ENCODE data around the gene NME8.
"Not testable (repeated sequence)": the region's sequence is repeated elsewhere in the genome, so short reads cannot be mapped to it uniquely, and the experiment has no call there.

NME8 gene, protein sequence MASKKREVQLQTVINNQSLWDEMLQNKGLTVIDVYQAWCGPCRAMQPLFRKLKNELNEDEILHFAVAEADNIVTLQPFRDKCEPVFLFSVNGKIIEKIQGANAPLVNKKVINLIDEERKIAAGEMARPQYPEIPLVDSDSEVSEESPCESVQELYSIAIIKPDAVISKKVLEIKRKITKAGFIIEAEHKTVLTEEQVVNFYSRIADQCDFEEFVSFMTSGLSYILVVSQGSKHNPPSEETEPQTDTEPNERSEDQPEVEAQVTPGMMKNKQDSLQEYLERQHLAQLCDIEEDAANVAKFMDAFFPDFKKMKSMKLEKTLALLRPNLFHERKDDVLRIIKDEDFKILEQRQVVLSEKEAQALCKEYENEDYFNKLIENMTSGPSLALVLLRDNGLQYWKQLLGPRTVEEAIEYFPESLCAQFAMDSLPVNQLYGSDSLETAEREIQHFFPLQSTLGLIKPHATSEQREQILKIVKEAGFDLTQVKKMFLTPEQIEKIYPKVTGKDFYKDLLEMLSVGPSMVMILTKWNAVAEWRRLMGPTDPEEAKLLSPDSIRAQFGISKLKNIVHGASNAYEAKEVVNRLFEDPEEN

GRCh38 chr7:37848297-37848696, at the start of gene NME8:
NME8 (plus strand) TSS chr7:37848597; CDS start chr7:37850267, 1,670 bp downstream.
- no peak for DNase-seq

DNA sequence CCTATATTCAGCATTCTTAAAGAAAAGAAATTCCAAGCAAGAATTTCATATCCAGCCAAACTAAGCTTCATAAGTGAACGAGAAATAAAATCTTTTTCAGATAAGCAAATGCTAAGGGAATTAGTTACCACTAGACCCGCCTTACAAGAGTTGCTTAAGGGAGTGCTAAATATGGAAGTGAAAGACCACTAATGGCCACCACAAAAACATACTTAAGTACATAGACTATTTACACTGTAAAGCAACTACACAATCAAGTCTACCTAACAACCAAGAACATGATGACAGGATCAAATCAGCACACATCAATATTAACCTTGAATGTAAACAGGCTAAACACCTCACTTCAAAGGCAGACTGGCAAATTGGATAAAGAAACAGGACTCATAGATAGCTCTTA, 42.2 kb upstream of the NME8 start:
- DNase-seq = no peak

DNA sequence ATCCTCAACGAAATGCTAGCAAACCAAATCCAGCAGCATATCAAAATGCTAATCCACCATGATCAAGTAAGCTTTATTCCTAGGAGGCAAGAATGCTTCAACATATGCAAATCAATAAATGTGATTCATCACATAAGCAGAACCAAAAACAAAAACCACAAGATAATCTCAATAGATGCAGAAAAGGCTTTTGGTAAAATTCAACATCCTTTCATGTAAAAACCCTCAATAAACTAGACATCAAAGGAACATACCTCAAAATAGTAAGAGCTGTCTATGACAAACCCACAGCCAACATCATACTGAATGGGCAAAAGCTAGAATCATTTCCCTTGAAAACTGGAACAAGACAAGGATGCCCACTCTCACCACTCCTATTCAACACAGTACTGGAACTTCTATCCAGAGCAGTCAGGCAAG, 36.2 kb upstream of the NME8 start:
- not testable (repeated sequence) for DNase-seq

DNA sequence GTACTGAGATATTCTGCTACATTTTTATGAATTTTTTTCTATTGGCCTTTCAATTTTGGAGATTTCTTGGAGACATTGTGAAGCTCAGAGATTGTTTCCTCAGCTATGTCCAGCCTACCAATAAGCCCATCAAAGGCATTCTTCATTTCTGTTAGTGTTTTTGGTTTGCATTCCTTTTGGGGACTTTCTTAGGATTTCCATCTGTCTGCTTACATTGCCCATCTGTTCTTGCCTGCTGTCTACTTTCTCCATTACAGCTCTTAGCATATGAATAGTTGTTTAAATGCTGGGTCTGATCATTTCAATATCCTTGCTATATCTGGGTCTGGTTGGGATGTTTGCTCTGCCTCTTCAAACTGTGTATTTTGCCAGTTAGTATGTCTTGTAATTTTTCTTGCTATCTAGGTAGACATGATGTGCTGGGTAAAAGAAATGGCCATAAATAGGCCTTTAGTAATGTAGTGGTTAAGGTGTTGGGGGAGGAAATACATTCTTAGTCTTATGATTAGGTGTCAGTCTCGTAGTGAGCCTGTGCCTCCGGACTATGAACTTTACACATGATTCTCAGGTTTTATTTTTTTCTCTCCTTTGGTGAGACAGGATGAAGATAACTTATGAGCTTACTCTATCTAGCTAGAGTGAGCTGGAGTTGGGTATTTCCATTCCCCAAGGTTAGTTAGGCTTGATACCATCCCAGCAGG, 32.6 kb upstream of the NME8 start:
- no peak for DNase-seq

DNA sequence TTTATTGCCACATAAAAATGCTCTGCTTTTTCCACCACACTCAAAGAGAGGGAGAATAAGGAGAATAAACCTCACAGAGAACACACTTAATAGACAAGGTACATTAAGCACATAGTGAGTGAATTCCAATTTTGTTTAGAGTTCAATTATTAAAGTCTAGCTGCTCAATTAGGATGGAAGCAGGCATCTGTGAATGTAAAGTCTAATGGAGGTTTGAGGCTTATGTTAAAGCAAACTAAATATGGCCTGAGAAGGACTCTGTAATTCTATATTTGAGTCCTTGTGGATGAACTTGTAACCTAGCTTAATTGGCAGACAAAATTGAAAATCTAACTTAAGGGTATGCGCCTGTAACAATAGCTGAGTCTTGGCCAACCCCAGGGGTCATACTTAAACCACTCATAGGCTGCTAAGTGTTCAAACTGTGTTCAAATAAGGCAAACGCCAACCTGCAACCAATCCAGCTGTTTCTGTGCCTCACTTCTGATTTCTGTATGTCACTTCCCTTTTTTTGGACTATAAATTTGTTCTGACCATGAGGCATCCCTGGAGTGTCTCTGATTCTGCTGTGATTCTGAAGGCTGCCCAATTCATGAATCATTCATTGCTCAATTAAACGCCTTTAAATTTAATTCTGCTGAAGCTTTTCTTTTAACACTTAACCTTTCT, 31.3 kb upstream of the NME8 start:
- no peak for DNase-seq

DNA sequence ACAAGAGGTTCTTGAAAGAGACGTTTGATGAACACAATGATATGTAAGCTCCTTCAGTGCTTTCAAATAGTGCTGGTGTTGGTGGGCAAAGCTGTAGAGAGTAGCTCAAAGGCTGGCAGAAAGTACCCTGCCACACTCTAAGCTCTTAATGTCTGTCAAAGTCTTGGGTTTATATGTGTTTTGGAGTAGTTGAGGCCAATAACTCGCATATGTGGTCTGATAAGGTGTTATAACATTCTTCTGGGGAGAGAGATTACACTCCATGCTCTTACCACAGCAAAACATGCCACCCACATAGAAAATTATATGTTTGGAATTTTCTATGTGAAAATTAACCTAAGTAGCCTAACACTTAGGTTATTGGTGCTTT, 30.8 kb upstream of the NME8 start:
- DNase-seq = no peak

DNA sequence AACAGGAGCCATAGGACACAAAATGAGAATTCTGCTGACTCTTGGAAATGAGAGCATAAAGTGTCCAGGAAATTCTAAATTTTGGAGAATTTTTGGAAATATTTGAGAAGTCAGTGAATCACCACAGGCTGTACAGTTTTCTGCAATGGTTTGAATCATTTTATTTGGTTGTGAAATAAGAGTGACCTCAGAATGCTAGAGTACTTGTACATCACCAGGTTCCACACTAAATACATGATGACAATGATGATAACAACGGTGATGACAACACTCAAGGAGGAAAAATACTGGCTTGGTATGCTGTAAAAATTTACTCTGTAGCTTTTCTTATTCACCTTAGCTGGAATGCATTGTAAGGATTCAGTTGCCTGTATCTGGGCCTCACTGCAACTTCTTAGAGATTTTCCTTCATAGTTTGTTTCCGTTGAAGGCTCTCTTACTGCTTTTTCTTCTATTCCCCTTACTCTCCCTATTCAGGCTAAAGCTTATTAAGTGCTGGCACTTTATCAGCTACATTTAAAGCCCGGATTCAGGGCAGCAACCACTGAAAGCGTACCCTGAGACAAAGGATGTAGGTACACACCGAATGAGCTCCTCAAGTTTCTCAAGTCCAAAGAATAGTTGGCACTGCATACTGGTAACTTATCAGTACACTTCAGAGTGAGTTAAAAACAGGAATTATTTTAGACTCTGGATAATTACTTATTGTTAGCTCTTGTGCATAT, 30.2 kb upstream of the NME8 start:
- DNase-seq = no peak

- DNase-seq = no peak
These were observed 27.5 kb upstream of the NME8 start for GRCh38 chr7:37820708-37821468.

DNA sequence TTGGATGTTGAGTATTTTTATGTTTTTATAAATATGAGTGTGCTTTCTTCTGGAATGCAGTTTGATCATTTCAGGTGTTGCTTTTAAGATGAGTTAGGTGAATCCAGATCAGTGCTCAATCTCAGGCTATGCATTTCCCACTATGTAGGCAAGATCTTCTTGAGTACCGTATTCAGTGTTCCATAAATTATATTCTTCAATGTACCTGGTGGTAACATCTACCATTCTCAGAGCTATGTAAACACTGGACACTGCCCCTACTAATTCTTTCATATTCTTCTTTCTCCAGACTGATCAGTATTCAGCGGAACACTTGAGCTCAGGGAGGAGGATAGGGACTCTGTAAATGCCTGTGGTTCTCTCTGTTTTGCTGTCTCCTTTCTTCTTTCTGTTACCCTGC, 25.5 kb upstream of the NME8 start:
- no peak for DNase-seq

- DNase-seq = no peak
These were observed 24.8 kb upstream of the NME8 start for GRCh38 chr7:37823557-37823956.

GRCh38 chr7:37825038-37825437, 23.4 kb upstream of the NME8 start:
- DNase-seq = no peak

DNA sequence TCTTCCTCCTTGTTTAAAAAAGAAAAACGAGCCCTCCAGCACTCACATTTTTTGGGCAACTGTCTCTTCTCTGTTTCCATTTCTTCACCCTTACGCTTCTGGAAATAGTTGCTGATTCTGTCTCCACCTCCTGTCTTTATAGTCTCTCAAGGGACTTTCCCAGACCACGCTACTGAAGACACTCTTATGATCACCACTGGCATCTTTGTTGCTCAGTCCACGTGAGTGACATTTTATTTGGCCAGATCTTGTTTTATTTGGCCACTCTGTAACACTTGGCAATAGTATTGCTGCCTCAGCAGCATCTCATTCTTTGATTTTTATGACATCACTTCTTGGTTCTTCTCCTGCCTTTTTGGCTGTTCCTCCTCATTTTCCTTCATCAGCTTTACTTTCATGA, 21.6 kb upstream of the NME8 start:
- no peak for DNase-seq

DNA sequence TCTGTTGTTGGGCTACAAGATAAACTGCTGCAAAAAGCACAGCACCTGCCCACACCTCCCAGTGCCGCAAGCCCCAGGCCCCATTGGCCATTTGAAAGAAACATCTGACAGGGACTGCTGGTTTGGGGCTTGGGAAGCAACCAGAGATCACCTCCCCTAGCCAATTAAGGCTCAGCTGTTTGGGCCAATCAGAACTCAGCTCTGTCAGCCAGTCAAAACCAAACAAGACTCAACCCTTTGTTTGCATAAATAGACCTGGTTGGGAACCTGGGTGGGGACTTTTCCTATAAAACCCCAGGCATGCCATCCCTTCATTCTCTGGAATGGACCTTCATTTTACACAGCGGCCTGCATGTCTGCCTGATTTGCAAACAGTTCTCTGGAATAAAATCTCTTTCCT, 17.2 kb upstream of the NME8 start:
- no peak for DNase-seq

DNA sequence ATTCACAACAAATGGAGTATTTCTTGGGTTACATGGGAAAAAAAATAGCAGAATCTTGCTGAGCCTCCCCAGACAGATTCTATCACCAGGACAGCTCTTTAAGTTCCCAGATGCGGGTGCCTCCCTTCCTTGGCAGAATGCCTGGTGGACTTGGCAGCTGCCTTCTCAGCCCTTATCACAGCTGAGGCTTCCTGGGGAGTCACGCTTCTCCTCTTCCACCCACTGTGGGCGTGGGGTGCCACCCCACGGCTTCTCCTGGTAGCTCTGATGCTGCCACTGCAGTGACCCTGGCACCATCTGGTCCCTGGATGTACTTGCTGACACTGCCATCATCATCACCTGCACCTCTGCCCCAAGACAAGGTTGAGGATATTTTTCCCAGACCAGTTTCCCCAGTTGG, 16.2 kb upstream of the NME8 start:
- DNase-seq = no peak

- peak; percentile 35 for DNase-seq
These were observed 15.1 kb upstream of the NME8 start for GRCh38 chr7:37833107-37833817.

- no peak for DNase-seq
These were observed 14.6 kb upstream of the NME8 start for GRCh38 chr7:37833818-37834146.

GRCh38 chr7:37853468-37853867, 5.1 kb downstream of the NME8 start:
- DNase-seq = no peak

GRCh38 chr7:37882086-37882485, 33.7 kb downstream of the NME8 start:
- DNase-seq = no peak

GRCh38 chr7:37893359-37893758, 45.0 kb downstream of the NME8 start:
- DNase-seq = no peak

- no peak for DNase-seq
These were observed 46.3 kb downstream of the NME8 start for GRCh38 chr7:37894671-37895070.

GRCh38 chr7:37899712-37900247, 51.4 kb downstream of the NME8 start:
- DNase-seq = no peak
